Mammary microvascular endothelial cell (primary cell): ENCODE results near the gene MYO18A. TPM values are rescaled to one million over a fixed set of nuclear protein-coding genes. Genes with fewer than 3 reads are reported as not detected.

Experiments
- total RNA-seq: library from RNA; depleted of rRNA; stranded (reverse); fragments of >200 nt; gene quantifications from 2 replicates; pipeline ENCODE4 v1.2.3, GENCODE V29; 2015

Gene MYO18A, protein sequence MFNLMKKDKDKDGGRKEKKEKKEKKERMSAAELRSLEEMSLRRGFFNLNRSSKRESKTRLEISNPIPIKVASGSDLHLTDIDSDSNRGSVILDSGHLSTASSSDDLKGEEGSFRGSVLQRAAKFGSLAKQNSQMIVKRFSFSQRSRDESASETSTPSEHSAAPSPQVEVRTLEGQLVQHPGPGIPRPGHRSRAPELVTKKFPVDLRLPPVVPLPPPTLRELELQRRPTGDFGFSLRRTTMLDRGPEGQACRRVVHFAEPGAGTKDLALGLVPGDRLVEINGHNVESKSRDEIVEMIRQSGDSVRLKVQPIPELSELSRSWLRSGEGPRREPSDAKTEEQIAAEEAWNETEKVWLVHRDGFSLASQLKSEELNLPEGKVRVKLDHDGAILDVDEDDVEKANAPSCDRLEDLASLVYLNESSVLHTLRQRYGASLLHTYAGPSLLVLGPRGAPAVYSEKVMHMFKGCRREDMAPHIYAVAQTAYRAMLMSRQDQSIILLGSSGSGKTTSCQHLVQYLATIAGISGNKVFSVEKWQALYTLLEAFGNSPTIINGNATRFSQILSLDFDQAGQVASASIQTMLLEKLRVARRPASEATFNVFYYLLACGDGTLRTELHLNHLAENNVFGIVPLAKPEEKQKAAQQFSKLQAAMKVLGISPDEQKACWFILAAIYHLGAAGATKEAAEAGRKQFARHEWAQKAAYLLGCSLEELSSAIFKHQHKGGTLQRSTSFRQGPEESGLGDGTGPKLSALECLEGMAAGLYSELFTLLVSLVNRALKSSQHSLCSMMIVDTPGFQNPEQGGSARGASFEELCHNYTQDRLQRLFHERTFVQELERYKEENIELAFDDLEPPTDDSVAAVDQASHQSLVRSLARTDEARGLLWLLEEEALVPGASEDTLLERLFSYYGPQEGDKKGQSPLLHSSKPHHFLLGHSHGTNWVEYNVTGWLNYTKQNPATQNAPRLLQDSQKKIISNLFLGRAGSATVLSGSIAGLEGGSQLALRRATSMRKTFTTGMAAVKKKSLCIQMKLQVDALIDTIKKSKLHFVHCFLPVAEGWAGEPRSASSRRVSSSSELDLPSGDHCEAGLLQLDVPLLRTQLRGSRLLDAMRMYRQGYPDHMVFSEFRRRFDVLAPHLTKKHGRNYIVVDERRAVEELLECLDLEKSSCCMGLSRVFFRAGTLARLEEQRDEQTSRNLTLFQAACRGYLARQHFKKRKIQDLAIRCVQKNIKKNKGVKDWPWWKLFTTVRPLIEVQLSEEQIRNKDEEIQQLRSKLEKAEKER (N-terminal part only)
- total RNA-seq: 9.9 and 14.2 TPM in 2 replicates

DNA sequence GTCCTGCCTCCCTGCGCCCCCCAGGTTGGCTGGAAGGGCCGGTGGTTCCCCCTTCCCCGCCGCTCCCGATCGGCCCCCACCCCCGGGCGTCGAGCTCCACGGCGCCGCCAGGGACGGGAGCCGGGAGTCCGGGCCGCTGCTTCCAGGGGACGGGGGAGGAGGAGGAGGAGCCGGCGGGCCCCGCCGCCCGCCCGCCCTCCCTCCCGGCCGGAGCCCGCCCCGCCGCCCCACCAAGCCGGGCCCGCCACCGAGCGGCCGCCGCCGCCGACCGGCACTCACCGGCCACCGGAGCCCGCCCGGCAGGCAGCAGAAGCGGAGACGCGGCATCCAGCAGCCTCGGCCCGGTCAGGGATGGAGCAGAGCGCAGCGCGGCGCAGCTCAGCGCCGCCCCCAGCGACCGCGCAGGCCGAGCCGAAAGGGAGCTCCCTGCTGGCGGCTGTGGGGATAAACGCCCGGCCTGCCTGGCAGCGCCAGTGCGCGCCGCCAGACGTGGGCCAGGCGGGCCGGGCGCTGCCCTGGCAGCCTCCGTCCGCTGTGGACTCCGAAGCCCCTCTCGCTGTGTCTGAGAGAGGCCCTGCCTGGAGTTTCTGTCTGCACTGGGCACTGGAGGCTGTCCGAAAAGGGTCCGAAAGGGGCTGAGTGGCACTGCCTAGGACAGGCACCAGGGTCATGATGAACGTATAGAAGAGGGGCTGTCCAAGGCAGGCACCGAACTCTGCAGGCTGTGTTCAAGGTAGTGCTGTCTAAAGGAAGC, at the start of gene MYO18A:
TSS of gene MYO18A (minus strand) at position 365 of the 754 bp plus-strand sequence. CDS start 13,458 bp downstream, outside the sequence.

DNA sequence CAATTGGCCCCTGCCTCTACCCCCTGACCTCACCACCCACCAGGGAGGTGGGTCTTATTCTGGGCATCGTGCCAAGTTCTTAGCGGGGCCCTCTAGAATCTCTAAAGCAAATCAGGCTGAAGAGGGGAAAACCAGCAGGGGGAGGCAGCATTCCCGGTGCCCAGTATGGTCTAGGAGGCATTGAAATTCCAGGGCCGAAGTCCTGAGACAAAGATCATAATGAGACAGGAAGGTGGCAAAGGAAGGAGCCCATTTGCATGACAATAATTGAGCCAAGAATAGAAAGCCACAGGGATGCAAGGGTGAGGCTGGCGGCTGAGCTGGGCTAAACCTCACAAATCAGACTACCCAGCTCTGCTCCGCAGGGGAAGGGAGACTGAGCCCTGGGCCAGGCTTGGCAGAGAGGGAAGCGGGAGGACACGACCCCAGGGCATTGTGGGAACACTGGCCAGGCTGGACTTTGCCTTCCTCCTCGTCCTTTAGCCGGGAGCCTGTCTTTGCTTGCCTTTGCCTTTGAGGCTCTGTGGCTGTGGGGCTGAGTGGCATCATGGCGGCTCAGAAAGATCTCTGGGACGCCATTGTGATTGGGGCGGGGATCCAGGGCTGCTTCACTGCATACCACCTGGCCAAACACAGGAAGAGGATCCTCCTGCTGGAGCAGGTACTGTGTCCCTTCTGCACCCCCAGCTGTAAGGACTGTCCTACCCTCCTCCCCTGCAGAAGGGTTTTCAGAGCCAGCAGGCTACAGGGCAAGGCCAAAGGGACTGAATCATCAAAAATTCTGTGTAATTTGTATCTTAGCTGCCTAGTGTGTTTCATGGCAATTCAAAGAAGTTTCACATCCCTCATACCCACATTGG, 137.3 kb downstream of the MYO18A start, which contains the start of gene PIPOX:
TSS of gene PIPOX (plus strand) at position 463 of the 860 bp plus-strand sequence. CDS start at position 548, 85 bp downstream.

Other genes with a start within 250 kb of the MYO18A start
- 15.9 and 23.8 TPM in 2 replicates for gene PHF12, start 228.9 kb downstream of the MYO18A start, total RNA-seq
- gene SEZ6, start 174.4 kb downstream of the MYO18A start, total RNA-seq: not detected in 2 replicates
- 0.05 and 0.40 TPM in 2 replicates for gene PIPOX, start 137.3 kb downstream of the MYO18A start, total RNA-seq
- gene CRYBA1, start 66.5 kb upstream of the MYO18A start, total RNA-seq: not detected in 2 replicates
- gene NUFIP2, start 113.8 kb upstream of the MYO18A start, total RNA-seq: 19.6 and 21.7 TPM in 2 replicates
- gene TAOK1, start 210.0 kb upstream of the MYO18A start, total RNA-seq: 29.2 and 32.8 TPM in 2 replicates